ENCODE data around the gene L3MBTL4.

GRCh38 chr18:5943514-5943913 lies 471.2 kb downstream of the L3MBTL4 start:
- TF ChIP-seq POLR2A (IDR thresholded peaks at IDR 0.05) (no peak), CTCF (IDR thresholded peaks at IDR 0.05) (no peak)
